Kasumi-1 (cell line): ENCODE results near the gene KLHDC9.

Experiments used
- DNase-seq, 2 experiments: peaks; one replicate each; lab custom pipeline; 2025; lab: John Stamatoyannopoulos, UW

Gene KLHDC9

DNA sequence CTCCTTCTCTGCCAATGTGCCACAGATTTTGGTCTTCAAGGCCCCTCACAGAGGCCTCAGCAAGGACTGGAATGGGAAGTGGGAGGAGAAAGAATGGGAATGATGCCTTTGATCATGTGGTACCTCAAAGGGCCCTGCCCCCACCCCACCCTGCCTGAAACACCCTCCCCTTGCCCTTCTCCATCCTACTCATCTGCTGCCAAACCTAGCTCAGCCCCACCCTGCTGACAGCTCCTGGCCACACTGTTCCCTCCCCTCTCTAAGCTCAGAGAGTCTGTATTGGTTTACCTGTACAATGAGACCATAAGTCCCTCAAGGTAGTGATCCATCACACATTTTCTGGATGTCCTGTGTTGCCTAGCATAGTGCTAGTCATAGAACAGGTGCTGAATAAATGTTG is 21.8 kb upstream of the KLHDC9 start:
- no peak for DNase-seq

DNA sequence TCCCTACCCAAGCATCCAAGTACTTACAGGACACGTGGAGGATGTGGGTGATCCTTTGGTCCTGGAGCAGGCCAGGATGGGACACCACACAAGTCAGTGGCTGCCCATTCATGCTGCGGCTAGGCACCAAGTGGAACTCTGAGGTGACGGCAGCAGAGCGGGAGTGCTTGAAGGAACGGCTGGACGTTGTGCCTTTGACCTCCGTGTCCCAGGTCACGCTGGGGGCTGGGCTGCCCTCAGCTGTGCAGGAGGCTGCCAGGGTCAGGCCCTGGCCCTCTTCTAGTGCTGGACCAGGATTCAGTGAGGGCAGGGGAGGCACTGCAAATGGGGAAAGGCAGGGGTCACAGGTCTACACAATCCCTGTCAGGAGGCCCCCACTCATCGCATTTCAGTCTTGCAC is 20.7 kb upstream of the KLHDC9 start:
- no peak for DNase-seq

DNA sequence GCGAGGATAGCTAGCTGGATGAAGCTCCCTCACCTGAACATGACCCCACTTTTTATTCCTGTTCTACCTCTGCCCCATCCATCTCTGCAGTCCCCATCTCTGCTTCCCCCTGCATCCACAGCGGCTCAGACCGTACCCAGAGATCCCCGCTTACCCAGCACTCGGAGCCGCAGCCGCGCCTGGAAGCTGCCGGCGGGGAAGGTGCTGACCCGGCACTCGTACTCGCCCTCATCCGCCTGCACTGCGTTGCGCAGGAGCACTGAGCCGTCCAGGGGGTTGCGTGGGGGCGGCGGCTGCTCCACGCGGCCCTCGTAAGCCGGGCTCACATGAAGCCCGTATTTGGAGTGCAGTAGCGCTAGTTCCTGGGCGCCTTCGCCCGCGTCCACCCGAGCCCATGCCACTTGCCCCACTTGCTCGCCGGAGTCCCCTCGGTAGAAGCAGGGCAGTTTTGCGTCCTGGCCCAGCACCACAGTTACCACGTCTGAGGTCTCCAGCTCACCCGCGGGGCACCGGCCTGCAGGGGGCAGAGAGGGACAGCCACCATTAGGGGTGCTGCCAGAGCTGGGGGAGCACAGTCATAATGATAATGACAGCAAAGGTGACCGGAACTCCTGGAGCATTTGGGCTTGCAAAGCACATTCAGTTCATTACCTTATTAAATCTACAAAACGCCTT is 18.6 kb upstream of the KLHDC9 start:
- DNase-seq = no peak

DNA sequence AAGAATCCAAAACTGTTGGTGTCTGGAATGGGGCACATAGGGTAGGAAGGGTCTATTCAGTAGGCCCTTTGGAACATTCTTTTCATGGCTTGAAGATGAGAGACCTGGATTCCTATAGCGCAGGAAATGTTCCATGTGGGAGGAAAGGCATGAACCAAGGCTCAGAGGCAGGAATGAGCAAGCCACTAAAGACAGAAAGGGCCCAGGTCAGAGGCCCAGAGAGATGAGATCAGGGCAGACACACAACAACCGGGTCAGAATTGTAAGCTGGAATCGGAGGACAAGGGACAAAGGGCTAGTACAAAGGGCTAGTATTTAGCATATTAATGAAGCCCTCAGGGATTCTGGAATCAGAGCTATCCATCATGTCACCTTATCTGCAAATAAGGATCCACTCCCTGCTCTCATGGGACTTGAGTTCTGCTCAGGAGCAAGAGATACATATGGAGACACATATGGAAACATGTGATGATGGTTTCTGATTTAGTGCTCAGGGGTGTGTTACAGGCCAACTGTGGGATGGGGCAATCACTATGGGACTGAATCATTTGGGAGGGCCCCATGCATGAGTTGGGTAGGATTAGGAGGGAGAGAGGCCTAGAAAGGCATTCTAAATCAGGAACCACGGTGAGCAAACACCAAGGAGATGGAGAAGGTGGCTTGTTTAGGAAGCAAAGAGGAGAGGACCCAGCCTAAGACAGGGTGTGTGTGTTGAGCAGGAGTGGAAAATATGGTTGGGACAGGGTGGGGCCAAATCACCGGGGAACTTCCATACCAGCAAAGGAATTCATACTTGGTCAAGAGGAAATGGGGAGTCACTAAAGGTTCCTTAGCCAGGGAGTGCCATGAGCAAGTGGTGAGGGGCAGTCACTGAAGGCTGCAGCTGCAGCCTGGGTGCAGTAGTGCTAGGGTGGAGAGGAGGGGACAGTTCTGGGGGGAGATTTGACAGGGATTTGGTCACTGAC is 17.4 kb upstream of the KLHDC9 start:
- no peak for DNase-seq

DNA sequence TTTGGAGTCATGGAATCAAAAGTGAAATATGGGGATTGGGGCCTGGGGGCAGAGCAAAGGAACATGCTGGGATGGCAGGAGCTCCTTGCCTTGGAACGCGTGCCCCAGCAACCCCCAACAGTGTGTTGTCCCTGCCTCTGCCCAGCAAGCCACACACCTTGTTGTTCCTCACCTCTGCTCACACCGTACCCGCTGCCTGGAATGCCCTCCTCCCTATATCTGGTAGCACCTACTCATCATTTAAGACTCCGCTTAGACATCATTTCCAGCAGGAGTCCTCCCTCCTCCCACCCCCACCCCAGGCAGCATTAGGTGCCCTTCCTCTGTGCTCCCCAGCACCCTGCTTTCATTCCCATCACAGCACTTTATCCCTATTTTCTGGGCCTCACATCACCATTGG is 16.6 kb upstream of the KLHDC9 start:
- no peak for DNase-seq

DNA sequence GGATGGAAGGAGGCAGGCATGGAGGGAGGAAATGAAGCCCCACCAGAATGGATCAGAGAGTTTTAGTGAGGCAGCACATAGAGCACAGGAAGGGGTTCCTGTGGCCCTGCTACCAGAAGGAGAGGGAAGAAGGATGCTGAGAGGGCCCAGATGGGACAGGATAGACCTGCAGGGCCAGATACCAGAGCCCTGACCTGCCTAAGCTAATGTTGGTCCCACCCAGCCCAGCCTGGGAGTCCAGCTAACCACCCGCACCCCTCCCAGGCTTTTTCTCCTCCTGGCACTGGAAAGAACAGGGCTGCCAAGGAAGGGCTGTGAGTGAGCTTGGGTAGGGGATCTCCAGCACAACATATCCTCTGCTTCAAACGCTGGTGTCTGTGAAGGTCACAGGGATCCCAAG is 15.7 kb upstream of the KLHDC9 start:
- DNase-seq = no peak

DNA sequence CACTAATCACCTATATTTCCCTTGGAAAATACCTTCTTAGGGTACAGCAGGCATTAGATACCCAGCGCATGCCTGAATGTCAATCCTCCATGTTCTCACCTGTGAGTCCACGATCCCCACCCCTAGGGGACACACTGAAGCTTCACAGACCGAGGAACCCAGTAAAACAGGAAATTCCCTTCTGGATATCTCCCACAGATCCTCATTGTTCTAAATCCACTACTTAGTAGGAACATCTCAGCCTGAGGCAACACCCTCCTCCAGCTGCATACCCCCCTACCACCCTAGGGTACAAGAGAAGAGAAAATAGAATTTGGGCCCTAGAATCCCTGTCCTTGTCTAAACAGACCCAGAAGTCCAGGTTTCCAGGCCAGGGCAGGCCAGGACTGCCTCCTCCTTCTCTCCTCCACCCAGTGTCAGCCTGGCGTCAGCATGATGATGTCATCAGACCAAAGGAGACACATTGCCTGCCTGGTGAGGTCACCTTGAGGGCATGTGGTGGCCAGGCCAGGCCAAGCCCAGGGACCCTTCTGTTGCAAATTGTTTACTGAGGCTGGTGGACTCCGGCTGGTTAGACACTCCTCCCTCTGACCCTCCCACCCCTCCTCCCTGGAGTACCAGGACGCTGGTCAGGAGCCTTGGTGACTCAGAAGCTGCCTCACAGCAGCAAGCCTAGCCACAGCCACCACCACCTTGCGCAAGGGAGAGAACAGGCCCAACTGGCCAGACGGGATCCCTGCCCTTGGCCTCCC is 15.0 kb upstream of the KLHDC9 start:
- DNase-seq = no peak

DNA sequence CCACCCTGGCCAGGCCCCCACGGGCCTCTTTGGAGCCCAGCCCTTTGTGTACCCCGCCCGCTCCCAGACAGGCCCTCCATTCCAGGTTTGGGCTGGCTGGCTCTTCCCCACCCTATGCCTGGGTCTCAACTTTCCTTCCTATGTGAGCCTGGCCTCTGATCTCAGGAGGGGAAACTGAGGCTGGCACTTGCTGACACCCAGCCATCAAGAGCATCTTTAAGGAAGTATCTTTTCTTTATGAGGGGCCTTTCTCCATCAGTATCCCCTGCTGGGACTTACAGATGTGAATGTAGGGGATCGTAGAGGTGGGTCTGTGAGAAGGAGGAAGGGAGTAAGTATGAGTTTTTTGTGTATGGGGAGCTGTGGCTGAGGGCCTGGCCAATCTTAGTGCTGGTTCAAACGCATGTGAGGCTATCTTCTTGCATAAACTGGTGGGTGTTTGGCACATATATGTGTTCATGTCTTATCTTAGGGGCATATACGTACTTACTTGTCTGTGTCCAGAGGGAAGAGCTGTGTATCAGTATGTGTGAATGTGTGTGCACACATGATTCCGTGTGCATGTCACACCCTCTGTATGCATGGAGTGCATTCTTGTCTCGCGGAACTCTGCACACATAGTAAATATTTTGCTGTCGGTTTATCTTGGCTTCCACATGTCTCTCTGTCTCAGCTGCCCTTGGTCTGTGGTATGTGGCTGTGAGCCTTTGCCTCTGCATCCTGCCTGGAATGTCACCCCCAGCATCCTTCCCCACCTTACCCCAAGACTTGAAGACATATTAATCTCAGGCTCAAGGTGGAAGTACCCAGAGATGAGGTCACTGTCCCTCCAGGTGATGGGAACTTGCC is 14.2 kb upstream of the KLHDC9 start:
- DNase-seq = no peak

DNA sequence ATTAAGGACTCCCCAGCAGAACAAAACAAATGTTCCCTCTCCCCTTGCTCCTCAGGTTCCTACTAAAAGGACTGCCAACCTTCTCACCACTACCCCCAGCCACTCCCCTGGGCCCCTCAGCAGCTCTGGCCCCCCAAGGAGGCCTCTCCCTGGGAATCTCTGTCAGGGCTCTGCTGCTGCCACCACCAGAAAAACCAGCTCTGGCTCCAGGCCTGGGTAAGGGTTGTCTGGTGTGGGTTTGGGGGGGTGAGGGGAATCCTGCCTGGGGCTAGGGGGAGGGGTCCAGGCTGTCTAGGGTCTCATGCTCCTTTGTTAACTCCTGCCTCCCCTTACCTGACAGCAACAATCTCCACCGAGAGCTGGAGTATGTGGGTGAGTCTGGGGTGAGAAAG is 13.6 kb upstream of the KLHDC9 start:
- no peak for DNase-seq

DNA sequence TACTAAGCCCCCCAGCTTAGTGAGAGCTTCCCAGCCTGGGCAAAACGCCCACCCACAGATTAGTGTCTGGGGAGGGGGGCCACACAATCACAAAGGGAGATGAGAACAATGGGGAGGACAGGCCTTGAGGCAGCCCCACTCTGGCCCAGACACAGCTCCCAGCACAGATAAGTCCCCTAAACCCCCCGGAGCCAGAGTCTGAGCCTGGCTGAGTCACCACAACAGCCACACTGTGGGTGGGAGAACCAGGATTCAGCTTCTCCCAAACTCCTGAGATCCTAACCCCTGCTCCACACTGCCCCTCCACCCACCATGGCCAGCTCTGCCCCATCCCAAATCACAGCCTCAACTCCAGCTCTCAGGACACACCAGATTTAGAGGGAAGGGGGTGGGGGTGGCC is 13.0 kb upstream of the KLHDC9 start:
- DNase-seq = no peak

DNA sequence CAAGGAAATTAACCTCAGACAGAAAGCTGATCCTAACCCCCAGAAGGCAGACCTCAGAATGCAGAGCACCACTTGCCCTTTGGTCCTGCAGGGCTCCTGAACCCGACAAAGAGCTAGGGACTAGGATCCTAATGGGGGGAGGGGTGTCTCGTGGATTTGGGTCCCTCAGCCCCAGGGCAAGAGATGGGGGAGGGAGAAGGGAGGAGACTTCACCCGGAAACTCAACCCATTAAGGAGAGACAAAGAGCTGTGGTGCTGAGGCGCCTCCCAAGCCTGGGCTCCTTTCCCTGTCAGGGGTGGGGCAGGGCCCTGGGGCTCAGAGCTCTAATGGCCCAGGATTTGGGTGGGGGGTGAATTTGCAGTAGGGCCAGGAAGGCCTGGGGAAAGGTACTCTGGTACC is 11.7 kb upstream of the KLHDC9 start:
- DNase-seq = no peak

DNA sequence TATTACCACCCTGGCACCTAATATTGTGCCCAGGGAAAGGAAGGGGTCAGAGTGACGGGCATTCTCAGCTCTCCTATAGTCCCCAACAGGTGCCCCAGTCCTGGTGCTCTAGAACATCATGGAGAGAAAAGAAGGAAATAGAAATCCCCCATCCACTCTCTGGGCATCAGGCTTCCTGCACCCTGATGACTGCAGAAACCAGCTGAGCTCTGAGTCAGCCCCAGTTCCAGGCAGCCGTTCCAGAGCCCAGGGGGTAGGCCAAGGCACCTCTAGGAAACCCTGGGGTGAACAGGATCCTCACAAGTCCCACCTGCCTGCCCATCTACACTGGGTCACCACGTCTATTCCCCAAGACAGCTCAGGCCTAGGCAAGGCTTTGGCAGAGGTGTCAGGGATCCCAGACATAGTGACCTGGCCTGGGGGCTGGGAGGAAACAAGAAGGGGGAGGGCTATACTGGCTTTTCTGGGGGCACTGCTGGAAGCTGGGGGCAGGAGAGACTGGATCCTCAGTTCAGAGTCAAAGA is 9.5 kb upstream of the KLHDC9 start:
- no peak for DNase-seq

DNA sequence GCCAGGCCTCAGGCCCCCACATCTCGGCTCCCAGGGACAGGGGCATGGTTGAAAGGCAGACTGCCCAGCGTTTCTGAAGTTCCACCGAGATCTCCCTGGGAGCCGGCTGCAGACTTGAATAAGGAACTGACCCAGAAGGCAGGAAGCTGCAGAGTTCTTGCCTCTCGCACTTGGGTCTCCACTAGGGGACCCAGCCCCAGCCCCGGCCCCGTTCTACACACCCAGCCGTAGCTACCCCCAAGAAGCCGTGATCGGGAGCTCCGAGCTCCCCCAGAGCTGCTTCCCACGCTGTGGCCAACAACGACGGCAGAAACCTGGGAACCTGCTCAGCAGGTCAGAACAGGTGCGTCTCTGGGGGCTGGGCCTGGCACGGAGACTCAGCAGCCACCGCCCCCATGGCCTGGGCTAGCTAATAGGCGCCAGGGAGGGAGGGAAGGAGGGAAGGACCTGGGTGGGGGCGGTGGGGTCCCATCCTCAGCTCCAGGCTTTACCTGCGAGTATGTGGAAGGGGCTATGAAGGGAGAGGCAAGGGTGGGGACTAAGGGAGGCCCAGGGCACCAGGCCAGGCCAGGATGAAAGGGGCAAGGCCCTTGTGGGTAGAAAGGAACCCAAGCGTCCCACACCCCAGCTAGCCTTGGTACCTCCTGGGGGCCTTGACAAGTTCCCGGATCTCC is 8.8 kb upstream of the KLHDC9 start, which contains the start of gene NECTIN4:
Gene NECTIN4, minus strand, starts transcription at position 308 of the 674 bp plus-strand sequence. Its CDS starts 262 bp downstream, at position 46.
- DNase-seq = no peak

DNA sequence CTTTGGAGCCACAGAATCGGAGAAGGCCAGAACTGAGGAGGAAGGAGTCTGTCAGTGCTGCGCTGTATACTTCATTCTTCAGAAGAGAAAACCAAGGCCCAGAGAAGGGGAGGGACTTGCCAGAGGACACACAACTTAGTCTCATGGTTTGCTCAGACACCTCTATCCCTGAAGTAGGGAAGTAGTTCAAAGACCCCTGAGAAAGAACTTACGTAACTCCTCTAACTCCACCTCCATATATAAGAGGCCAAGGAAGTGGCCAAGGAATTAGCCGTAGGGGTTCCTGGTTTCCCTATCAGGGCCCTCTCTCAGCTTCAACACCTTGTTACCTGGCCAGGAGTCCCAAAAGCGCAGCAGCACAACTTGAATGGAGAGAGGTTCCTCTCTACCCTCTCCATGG is 8.2 kb upstream of the KLHDC9 start:
- DNase-seq = no peak

DNA sequence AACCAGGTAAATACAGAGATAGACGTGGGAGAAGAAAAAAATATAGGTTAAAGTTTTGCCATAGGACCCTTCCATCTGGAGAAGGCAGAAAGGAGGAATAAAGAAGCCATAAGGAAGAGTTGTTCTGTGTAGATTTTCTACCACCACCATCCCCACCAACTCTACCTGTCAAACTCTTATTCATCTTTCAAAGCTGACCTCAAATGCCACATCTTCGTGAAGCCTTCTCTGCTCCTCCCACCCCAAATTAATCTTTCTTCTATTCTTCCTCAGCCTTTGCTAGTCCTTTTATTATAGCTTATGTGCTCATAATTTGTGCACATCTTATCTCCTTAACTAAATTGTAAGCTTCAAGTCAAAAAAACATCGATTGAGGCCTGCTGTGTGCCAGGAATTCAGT is 7.5 kb upstream of the KLHDC9 start:
- DNase-seq = no peak

DNA sequence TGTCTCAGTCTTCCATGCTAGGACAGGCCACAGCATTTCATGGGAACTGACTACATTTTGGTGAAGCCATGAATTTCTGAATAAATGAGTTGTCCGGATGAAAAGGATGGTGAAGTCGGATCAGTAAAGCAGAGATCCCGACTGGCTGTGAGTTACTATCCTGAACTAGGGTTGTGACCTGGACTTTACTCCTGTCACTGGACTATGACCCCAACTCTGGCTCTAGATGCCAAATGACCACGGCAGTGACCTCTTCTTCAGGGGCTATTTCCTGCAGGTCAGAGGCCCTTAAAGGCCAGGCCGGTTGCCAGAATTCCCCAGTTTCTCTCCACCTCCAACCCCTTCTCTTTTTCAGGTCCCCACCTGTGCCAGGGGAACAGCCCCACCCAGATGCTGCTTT is 7.1 kb upstream of the KLHDC9 start:
- no peak for DNase-seq

DNA sequence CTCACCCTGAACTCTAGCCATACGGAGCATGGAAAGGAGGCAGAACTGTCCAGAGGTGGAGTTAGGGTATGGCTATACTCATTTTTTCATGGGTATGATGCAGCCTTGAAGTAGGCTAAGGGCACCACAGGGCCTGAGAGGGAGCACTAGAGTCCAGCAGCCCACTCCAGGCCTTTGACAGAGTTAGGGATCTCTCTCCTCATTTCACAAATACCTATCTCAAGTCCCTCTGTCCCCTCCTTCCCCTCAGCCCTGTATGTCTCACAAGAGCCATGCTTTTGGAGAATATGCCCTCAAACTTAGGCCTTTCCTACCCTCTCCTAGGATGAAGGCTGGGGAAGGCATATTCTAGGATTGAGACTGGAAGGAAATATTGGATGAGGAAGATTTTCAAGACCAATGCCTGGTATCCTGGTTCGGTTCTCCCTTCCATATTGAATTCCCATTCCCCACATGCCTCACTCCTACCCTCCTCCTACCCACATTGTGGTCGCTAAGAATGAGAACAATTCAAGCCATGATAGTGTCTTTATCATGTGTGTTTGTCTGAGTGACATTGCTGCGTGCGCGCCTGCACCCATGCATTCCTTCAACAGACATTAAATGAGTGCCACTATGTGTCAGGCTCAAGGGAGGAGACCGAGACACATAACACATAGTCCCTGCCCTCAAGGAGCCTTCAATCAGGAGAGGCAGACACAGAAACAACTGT is 6.2 kb upstream of the KLHDC9 start:
- DNase-seq = no peak

DNA sequence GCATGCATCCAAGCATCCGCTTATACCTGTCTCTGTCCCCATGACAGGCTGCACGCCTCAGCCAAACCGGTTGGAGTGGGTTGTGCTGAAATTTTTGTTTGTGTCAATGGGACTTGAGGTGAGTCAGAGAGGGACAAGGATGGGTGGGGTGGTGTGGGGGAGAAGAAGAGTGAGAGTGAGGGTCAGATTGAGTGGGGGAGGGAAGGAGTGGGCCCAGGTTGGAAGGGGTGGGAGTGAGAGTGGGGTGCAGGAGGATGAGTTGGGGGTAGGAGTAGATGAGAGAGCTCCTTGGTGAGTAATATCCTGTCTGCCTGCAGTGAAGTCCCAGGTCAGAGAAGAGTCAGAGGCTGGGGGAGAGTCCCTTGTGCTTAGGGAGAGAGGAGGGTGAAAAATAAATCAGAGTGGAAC is 5.5 kb upstream of the KLHDC9 start:
- DNase-seq = no peak

DNA sequence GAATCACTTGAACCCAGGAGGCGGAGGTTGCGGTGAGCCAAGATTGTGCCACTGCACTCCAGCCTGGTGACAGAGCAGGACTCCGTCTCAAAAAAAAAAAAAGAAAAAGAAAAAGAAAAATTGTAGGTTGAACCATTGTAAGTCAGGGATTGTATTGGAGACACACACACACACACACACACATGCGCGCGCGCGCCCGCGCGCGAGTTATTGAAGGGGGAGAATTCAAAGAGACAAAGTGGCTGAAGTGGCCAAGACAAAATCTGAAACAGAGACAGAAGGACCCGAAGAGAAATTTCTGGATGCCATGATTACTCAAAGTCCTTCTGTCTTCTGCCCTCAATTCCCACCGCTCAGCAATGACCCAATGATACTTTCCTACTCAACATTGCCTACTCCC is 3.7 kb upstream of the KLHDC9 start:
- no peak for DNase-seq

DNA sequence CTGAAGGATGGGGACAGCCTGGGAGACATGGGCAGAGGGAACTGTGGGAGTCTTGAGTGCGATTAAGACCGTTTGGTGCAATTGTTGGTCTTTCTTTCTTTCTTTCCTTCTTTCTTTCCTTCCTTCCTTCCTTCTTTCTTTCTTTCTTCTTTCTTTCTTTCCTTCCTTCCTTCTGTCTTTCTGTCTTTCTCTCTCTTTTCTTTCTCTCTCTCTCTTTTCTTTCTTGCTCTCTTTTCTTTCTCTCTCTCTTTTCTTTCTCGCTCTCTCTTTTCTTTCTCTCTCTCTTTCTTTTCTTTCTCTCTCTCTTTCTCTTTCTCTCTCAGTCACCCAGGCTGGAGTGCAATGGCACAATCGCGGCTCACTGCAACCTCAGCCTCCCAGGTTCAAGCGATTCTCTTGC is 2.9 kb upstream of the KLHDC9 start:
- DNase-seq = no peak
